ENCODE measurements around the gene ADISSP. TPM values are rescaled to one million over a fixed set of nuclear protein-coding genes. Genes with fewer than 3 reads are reported as not detected.

The ADISSP gene
- polyA plus RNA-seq: 10 to 100 TPM in 3 of 4 donors, 1 to 10 TPM in 1; 5.8 to 38.4 (median 16.2) TPM
- long read RNA-seq, donor 1, transcript C20orf27-202 (6 exons, 1,886 nt): major isoform, 19 of 19 reads
- long read RNA-seq, donor 1, partial matches to known transcripts: 0 of 19 reads
- long read RNA-seq, donor 1, other reads (novel, unspliced or antisense): 0 of 19 reads
- long read RNA-seq, donor 2, transcript C20orf27-202 (6 exons, 1,886 nt): major isoform, 7 of 7 reads
- long read RNA-seq, donor 2, partial matches to known transcripts: 0 of 7 reads
- long read RNA-seq, donor 2, other reads (novel, unspliced or antisense): 0 of 7 reads
- long read RNA-seq, donor 3, transcript C20orf27-202 (6 exons, 1,886 nt): major isoform, 11 of 11 reads
- long read RNA-seq, donor 3, partial matches to known transcripts: 0 of 11 reads
- long read RNA-seq, donor 3, other reads (novel, unspliced or antisense): 0 of 11 reads
- long read RNA-seq, donor 4, partial matches to known transcripts: 0 of 2 reads
- long read RNA-seq, donor 4, other reads (novel, unspliced or antisense): 0 of 2 reads
- long read RNA-seq, donor 5, partial matches to known transcripts: 0 of 3 reads
- long read RNA-seq, donor 5, other reads (novel, unspliced or antisense): 0 of 3 reads
- long read RNA-seq, donor 6, transcript C20orf27-202 (6 exons, 1,886 nt): major isoform, 13 of 13 reads
- long read RNA-seq, donor 6, partial matches to known transcripts: 0 of 13 reads
- long read RNA-seq, donor 6, other reads (novel, unspliced or antisense): 0 of 13 reads
- long read RNA-seq, donor 7, transcript C20orf27-202 (6 exons, 1,886 nt): major isoform, 14 of 15 reads
- long read RNA-seq, donor 7, partial matches to known transcripts: 0 of 15 reads
- long read RNA-seq, donor 7, other reads (novel, unspliced or antisense): 0 of 15 reads
- long read RNA-seq, donor 8, partial matches to known transcripts: 0 of 2 reads
- long read RNA-seq, donor 8, other reads (novel, unspliced or antisense): 0 of 2 reads
- long read RNA-seq, donor 9, partial matches to known transcripts: 0 of 4 reads
- long read RNA-seq, donor 9, other reads (novel, unspliced or antisense): 0 of 4 reads
- long read RNA-seq, donor 10, transcript C20orf27-202 (6 exons, 1,886 nt): major isoform, 24 of 25 reads
- long read RNA-seq, donor 10, partial matches to known transcripts: 0 of 25 reads
- long read RNA-seq, donor 10, other reads (novel, unspliced or antisense): 0 of 25 reads

DNA sequence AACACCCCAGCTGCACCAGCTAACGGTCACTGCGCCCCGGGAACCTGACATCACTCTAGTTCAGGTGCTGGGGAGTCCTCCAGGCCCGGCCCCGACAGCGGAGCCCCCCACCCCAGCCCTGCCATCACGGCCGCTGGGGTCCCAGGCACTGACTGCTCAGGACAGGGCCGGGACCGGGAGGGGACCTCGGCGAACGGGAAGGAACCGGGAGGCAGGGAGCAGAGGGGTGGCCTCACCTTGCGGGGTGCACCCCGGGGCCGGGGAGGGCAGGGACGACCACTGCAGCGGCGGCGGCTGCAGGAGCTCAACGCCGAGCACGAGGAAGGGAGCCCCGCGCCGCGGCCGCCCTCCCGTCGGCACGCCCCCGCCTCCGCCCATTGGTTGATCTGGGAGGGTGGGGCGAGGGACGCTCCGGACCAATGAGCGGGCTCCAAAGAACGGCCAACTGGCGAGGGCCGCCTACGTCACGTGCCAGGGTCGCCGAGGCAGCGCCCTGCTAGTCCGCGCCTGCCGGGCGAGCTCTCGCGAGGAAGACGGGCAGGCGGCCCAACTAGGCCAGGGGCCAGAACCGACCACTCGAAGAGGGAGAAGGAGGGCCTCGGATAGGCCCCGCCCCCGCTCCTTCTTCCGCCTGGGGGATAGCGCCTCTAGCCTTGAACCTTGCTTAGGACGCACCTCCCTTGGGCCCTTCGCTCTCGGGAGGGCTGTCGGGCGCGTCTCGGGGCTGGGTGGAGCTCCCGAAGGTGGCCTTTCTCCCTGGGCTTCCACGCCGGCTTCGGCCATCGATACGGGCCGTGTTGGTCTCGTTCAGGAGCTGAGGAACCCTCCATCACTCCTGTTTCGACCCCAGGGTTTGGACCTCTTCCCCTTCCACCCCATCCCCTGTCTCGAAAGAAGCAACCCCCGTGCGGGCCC is at the start of gene ADISSP:
Gene ADISSP (minus strand): TSS at position 327 of the 915 bp plus-strand sequence. CDS start 7,653 bp downstream, outside the sequence.
- H3K36me3 ChIP-seq (ENCODE audit: control insufficient read depth in 3 of 3, insufficient read depth in 2 of 3, low read depth in 1 of 3, low read length in 3 of 3): peaks cover 0 to 11% (median 0%) of the 10 kb centered on the region in 3 donors
- DNase-seq: peak; percentile 98 to 99
- WGBS, 3 donors: 0 to 1% (median 0%) methylated on average over 55 to 80 of the region's 80 CpGs
- H3K27me3 ChIP-seq (ENCODE audit: control insufficient read depth in 3 of 3, insufficient read depth in 3 of 3, low read length in 3 of 3): no peaks in the 10 kb centered on the region
- H3K9me3 ChIP-seq (ENCODE audit: control insufficient read depth in 2 of 2, insufficient read depth in 1 of 2, low read depth in 1 of 2, low read length in 1 of 2): no peaks in the 10 kb centered on the region
- H3K4me1 ChIP-seq (ENCODE audit: control insufficient read depth in 3 of 3, insufficient read depth in 2 of 3, low read depth in 1 of 3, low read length in 2 of 3): peaks cover 0 to 31% (median 1%) of the 10 kb centered on the region in 3 donors
- no peak for FAIRE-seq
- H3K4me3 ChIP-seq (ENCODE audit: low read depth in 1 of 3, low read length in 3 of 3): peak within 1 kb of the TSS; percentile 54 to 60 (median 59)
- peak within 1 kb of the TSS; percentile 60 to 94 (median 92) for H3K27ac ChIP-seq (ENCODE audit: low read depth in 1 of 3, low read length in 2 of 3)

DNA sequence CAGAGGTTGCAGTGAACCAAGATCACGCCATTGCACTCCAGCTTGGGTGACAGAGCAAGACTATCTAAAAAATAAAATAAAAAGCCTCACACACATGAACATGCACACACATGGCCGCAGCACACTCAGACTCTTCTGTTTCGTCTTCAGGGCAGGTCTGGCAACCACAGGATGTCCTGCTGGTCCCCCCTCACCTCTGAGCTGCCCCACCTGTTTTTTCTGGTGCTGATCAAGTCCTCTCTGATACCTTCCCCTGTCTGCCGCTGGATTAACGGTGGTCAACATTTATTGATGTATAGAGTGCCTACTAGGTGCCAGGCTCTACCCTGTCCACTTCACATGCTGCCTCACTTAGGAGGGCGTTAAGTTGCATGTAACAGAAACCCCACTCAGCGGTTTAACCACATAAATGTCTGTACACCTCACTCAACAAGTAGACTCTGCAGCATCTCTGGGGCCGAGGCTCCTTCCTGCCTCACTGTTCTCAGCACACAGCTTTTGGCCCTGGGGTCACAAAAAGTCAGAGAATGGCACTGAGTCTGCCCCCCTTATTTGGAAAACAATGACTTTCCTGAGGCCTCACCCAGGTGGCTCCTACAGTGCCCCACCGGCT is 48.3 kb upstream of the ADISSP start:
- no peak for FAIRE-seq

DNA sequence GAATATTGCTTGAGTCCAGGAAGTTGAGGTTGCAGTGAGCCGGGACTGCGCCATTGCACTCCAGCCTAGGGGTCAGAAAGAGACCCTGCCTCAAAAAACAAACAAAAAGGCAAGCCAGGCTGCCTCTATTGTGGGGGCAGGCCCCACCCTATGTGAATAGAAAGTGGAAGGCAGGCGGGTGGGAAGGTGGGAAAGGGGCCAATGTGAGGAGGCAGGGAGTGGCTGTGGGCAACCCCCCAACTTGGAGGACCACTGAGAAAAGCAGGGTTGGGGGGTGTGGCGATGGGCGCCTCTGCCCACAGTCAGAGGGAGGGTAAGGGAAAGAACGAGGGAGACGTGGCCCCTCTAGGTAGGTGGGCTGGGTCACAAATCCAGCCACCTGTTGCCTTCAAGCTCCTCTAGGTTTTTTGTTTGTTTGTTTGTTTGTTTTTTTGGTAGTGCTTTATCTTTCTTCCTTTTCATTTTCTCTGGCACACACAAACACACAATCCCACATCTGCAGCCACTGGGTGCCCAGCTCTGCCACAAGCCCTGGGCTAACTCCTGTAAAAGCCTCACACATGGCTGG is 47.5 kb upstream of the ADISSP start:
- Histone ChIP-seq H3K9me3 (ENCODE audit: control insufficient read depth in 2 of 2, insufficient read depth in 1 of 2, low read depth in 1 of 2, low read length in 1 of 2) (no peaks in the 10 kb centered on the region), H3K27ac (ENCODE audit: low read depth in 1 of 3, low read length in 2 of 3) (no peak overlapping the region), H3K27me3 (ENCODE audit: control insufficient read depth in 3 of 3, insufficient read depth in 3 of 3, low read length in 3 of 3) (no peaks in the 10 kb centered on the region), H3K4me1 (ENCODE audit: control insufficient read depth in 3 of 3, insufficient read depth in 2 of 3, low read depth in 1 of 3, low read length in 2 of 3) (peaks cover 6 to 48% (median 11%) of the 10 kb centered on the region in 3 donors), H3K4me3 (ENCODE audit: low read depth in 1 of 3, low read length in 3 of 3) (no peak overlapping the region), H3K36me3 (ENCODE audit: control insufficient read depth in 3 of 3, insufficient read depth in 2 of 3, low read depth in 1 of 3, low read length in 3 of 3) (no peaks in the 10 kb centered on the region)
- no peak for DNase-seq
- FAIRE-seq: no peak
- 63 to 74% (median 70%) methylated on average over 7 of the region's 7 CpGs for whole genome bisulfite sequencing, 3 donors

More for the DNA sequence above, 48.3 kb upstream of the ADISSP start:
- no peaks in the 10 kb centered on the region for H3K9me3 ChIP-seq (ENCODE audit: control insufficient read depth in 2 of 2, insufficient read depth in 1 of 2, low read depth in 1 of 2, low read length in 1 of 2)
- peaks cover 6 to 48% (median 11%) of the 10 kb centered on the region in 3 donors for H3K4me1 ChIP-seq (ENCODE audit: control insufficient read depth in 3 of 3, insufficient read depth in 2 of 3, low read depth in 1 of 3, low read length in 2 of 3)
- peak overlapping the region in 2 of 3 donors; percentile 2 to 3 for H3K27ac ChIP-seq (ENCODE audit: low read depth in 1 of 3, low read length in 2 of 3)
- WGBS, 3 donors: 69 to 82% (median 71%) methylated on average over 9 of the region's 9 CpGs
- no peaks in the 10 kb centered on the region for H3K36me3 ChIP-seq (ENCODE audit: control insufficient read depth in 3 of 3, insufficient read depth in 2 of 3, low read depth in 1 of 3, low read length in 3 of 3)
- no peaks in the 10 kb centered on the region for H3K27me3 ChIP-seq (ENCODE audit: control insufficient read depth in 3 of 3, insufficient read depth in 3 of 3, low read length in 3 of 3)
- no peak overlapping the region for H3K4me3 ChIP-seq (ENCODE audit: low read depth in 1 of 3, low read length in 3 of 3)
- peak in 1 of 2 donors; percentile 38 for DNase-seq

DNA sequence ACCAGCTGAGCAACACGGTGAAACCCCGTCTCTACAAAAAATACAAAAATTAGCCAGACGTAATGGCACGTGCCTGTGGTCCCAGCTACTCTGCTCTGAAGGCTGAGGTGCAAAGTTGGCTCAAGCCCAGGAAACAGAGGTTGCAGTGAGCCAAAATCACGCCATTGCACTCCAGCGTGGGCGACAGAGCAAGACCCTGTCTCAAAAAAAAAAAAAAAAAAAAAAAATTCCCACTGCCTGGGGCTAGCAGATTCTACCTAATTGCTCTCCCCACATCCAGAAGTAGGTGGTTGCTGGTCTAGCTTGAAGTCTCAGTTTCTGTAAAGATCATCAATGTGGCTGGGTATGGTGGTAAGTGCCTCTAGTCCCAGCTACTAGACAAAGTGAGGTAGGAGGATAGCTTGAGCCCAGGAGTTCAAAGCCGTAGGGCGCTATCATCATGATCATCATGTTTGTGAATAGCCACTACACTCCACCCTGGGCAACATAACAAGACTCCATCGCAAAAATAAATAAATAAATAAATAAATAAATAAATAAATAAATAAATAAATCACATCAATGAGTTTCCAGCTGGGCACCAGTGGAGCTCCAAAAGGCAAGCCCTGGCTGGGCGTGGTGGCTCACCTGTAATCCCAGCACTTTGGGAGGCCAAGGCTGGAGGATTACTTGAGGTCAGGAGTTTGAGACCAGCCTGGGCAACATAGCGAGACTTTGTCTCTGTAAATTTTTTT is 46.5 kb upstream of the ADISSP start:
- no peak for FAIRE-seq
- no peaks in the 10 kb centered on the region for H3K27me3 ChIP-seq (ENCODE audit: control insufficient read depth in 3 of 3, insufficient read depth in 3 of 3, low read length in 3 of 3)
- no peak overlapping the region for H3K4me3 ChIP-seq (ENCODE audit: low read depth in 1 of 3, low read length in 3 of 3)
- DNase-seq: no peak
- peak overlapping the region; percentile 17 to 61 (median 30) for H3K27ac ChIP-seq (ENCODE audit: low read depth in 1 of 3, low read length in 2 of 3)
- WGBS, 3 donors: 46 to 67% (median 54%) methylated on average over 12 of the region's 12 CpGs
- H3K36me3 ChIP-seq (ENCODE audit: control insufficient read depth in 3 of 3, insufficient read depth in 2 of 3, low read depth in 1 of 3, low read length in 3 of 3): no peaks in the 10 kb centered on the region
- no peaks in the 10 kb centered on the region for H3K9me3 ChIP-seq (ENCODE audit: control insufficient read depth in 2 of 2, insufficient read depth in 1 of 2, low read depth in 1 of 2, low read length in 1 of 2)
- peaks cover 3 to 39% (median 11%) of the 10 kb centered on the region in 3 donors for H3K4me1 ChIP-seq (ENCODE audit: control insufficient read depth in 3 of 3, insufficient read depth in 2 of 3, low read depth in 1 of 3, low read length in 2 of 3)

DNA sequence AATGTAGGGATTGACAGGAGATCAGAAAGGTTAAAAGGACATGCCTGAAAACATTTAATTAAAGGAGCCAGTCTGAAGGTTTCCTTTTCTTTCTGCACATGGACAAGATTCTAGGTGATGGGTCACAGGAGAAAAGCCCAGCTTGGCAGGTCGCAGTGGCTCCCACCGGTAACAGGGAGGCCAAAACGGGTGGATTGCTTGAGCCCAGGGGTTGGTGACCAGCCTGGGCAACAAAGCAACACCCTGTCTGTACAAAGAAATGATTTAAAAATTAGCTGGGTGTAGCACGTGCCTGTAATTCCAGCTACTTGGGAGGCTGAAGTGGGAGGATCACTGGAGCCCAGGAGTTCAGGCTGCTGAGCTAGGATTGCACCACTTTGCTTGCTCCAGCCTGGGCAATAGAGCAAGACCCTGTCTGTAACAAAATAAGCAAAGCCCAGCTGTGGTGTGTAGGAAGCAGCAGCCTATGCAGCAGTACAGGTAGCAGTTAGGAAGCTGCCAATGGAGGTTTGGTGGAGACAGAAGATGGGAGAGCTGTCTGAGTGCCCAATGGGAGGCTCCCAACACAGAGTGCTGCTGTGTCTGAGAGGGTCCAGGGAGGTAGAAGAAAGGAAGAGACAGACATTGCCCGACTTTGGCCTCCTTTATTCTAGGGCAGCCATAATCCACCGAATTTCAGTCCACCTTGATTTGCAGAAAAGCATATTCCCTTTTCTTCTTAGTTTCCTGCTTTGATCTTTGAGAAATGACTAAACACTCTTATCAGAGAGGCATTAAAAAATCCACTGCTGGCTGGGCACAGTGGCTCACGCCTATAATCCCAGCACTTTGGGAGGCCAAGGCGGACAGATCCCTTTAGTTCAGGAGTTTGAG is 45.7 kb upstream of the ADISSP start:
- Histone ChIP-seq H3K4me1 (ENCODE audit: control insufficient read depth in 3 of 3, insufficient read depth in 2 of 3, low read depth in 1 of 3, low read length in 2 of 3) (peaks cover 3 to 37% (median 11%) of the 10 kb centered on the region in 3 donors), H3K36me3 (ENCODE audit: control insufficient read depth in 3 of 3, insufficient read depth in 2 of 3, low read depth in 1 of 3, low read length in 3 of 3) (no peaks in the 10 kb centered on the region), H3K4me3 (ENCODE audit: low read depth in 1 of 3, low read length in 3 of 3) (no peak overlapping the region), H3K9me3 (ENCODE audit: control insufficient read depth in 2 of 2, insufficient read depth in 1 of 2, low read depth in 1 of 2, low read length in 1 of 2) (no peaks in the 10 kb centered on the region), H3K27ac (ENCODE audit: low read depth in 1 of 3, low read length in 2 of 3) (peak overlapping the region; percentile 17 to 61 (median 30)), H3K27me3 (ENCODE audit: control insufficient read depth in 3 of 3, insufficient read depth in 3 of 3, low read length in 3 of 3) (no peaks in the 10 kb centered on the region)
- WGBS, 3 donors: 32 to 67% (median 53%) methylated on average over 8 of the region's 8 CpGs
- DNase-seq (peak; percentile 28 to 61), FAIRE-seq (no peak)

DNA sequence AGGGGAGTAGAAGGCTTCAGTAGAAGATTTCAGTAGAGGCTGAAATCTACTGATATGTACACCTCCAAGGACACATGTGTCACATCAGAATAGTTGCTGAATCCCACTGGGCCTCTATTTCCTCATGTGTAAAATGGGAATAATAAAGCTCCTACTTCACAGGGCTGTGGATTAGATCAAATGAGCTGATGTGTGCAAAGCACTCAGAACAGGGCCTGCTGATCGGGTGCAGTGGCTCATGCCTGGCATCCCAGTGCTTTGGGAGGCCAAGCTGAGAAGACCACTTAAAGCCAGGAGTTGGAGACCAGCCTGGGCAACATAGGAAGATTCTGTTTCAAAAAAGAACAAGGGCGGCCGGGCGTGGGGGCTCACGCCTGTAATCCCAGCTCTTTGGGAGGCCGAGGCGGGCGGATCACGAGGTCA is 44.7 kb upstream of the ADISSP start:
- DNase-seq: no peak
- Histone ChIP-seq H3K27ac (ENCODE audit: low read depth in 1 of 3, low read length in 2 of 3) (peak overlapping the region; percentile 74 to 100 (median 82)), H3K36me3 (ENCODE audit: control insufficient read depth in 3 of 3, insufficient read depth in 2 of 3, low read depth in 1 of 3, low read length in 3 of 3) (no peaks in the 10 kb centered on the region), H3K4me1 (ENCODE audit: control insufficient read depth in 3 of 3, insufficient read depth in 2 of 3, low read depth in 1 of 3, low read length in 2 of 3) (peaks cover 6 to 44% (median 11%) of the 10 kb centered on the region in 3 donors), H3K9me3 (ENCODE audit: control insufficient read depth in 2 of 2, insufficient read depth in 1 of 2, low read depth in 1 of 2, low read length in 1 of 2) (no peaks in the 10 kb centered on the region), H3K4me3 (ENCODE audit: low read depth in 1 of 3, low read length in 3 of 3) (no peak overlapping the region), H3K27me3 (ENCODE audit: control insufficient read depth in 3 of 3, insufficient read depth in 3 of 3, low read length in 3 of 3) (no peaks in the 10 kb centered on the region)
- 87 to 94% (median 90%) methylated on average over 7 to 9 of the region's 9 CpGs for WGBS, 3 donors
- no peak for FAIRE-seq
